SH-SY5Y (cell line): ENCODE measurements around the gene SNTB2.
A peak's percentile ranks its signal among the peaks of the same experiment; 100 is the strongest.

Experiments used
- GATA2 ChIP-seq: IDR thresholded peaks from 2 replicates; pipeline ENCODE4 v1.6.1; 2011; ENCODE audit warnings: mild to moderate bottlenecking, low read depth, low read length
- GATA3 ChIP-seq: IDR thresholded peaks from 2 replicates; pipeline ENCODE4 v1.6.1; 2011; ENCODE audit warnings: low read depth, mild to moderate bottlenecking, low read length, moderate library complexity

SNTB2 gene

GRCh38 chr16:69195369-69196029, 8.5 kb downstream of the SNTB2 start:
- TF ChIP-seq GATA2 (no peak), GATA3 (no peak)

DNA sequence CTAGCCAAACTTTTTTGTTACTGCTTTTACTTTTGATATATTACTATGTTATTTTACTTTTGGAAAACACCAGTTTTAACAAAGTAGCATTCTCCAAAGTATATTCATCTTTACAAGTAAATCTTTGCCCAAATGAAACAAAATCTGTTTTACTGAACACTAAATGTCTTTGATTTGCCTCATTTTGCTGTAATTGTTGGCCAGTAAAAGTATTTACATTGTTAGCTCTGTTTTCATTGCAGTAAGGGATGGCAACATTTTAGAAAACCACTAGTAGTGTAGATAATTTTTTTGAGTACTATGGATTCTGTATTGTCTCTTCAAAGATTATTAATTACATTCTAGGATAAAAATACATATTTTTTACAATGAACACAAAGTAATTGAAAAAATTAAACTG, 10.6 kb downstream of the SNTB2 start:
- TF ChIP-seq GATA2 (no peak), GATA3 (no peak)

GRCh38 chr16:69199382-69199781, 12.4 kb downstream of the SNTB2 start:
- peak; percentile 28; the same call in 1 of the 2 replicates for TF ChIP-seq GATA2
- no peak for TF ChIP-seq GATA3

DNA sequence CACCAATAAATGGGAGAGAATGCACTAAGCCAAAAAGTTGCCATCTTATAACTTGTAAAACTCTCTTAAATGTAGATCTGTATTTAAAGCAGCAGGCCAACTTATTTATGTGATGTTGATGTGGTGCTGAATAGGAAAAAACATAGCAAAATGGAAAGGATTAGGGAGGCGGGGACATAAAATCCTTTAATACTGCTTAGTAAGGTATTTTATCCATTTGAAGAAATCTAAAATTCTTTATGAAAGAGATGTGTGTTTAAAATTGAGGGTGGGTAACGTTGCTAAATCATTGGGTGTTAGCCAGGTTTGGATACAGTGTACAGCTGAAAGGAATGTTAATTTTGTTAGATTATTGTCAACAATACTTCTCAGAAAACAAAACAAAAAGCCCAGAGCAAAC, 14.3 kb downstream of the SNTB2 start:
- no peak for TF ChIP-seq GATA2
- TF ChIP-seq GATA3 = no peak

GRCh38 chr16:69201787-69202186, 14.8 kb downstream of the SNTB2 start:
- TF ChIP-seq GATA2 (no peak), GATA3 (no peak)

DNA sequence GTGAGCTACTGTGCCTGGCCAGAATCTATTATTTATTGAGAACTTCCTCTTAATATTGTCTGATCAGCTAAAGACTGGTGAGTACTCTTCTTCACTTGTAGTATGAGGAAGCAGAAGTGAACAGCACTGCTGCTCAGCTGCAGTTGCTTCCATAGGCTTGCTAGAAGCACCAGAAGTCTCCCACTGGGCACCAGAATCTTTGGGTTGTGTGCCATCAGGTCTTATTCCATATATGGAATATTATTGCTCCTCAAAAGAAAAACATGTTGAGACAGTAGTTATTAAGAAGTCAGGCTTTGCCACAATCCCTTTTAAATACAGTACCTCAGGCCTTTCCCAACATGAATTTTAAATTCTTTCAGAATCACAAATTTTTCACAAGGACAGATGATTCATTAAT, 17.2 kb downstream of the SNTB2 start:
- no peak for TF ChIP-seq GATA2
- TF ChIP-seq GATA3 = no peak

DNA sequence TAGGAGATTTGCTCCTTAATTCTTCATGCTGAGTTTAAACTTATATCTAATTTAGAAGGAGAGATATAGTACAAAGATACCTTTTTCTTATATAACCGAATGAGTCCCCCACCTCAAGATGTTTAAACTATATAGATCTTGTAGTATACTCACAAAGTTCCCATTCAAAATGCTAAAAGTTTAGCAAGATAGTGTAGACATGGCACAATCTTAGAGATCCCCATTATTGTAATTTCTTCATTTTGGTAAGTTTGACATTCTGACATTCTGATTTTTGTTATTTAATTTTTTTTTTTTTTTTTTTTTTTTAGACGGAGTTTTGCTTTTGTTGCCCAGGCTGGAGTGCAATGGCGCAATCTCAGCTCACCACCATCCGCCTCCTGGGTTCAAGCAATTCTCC, 22.8 kb downstream of the SNTB2 start:
- TF ChIP-seq GATA3 (no peak), GATA2 (no peak)

GRCh38 chr16:69217433-69217832, 30.5 kb downstream of the SNTB2 start:
- no peak for TF ChIP-seq GATA3
- peak; percentile 5; the same call in 1 of the 2 replicates for TF ChIP-seq GATA2

DNA sequence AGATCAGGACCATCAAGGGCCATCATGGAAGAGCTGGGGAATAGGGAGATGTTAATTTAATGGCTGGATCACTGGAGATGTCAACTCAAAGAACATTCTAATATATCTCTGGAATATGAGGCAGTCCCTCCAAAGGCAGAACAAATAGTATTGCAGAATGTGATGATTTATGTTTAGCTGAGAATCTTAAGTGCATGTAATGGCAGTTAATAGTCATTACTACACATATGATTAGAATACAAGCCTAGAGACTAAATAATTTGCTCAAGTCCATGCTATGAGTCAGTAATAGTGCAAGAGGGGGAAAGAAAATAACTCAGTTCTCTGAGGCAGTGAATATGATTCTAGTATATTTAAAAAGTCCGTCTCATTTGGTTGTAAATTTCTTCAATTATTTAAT, 32.3 kb downstream of the SNTB2 start:
- TF ChIP-seq GATA2 (no peak), GATA3 (no peak)

GRCh38 chr16:69223882-69224281, 36.9 kb downstream of the SNTB2 start:
- TF ChIP-seq GATA3 = no peak
- TF ChIP-seq GATA2 = no peak

DNA sequence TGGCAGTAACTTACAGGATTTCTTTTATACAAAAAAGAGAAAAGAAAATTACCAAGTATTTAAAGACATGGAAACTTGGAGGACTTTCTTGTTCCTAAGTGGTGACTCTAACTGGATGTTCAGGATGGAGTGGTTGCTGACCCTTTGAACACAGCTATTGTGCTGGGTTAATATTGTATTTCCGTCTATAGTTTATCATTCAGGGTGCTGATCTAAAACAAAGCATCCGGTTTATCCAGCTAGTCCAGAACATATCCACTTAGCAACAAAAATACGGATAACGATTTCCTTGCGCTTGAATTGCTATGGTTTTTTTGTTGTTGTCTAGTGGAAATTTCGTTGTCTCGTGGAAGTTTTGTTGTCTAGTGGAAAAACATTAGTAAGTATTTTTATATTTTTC, 38.2 kb downstream of the SNTB2 start:
- TF ChIP-seq GATA2 (no peak), GATA3 (no peak)

DNA sequence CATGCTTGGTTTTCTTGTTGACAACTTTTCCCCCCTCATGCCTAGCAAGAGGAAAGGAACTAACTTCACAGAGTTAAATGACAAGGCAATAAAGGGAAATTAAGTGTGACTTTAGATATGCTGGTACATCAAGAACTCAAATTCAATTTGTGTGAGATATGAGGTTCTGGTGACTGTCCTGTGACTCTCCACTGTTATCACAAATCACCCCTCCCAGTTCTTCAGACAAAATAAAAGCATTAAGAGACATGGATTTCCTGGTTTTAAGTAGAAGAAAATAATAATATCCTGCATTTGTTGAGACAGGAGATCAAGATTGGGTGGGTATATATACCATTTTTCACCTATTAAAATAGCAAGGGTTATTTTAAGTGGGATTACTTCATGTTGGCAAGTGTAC, 46.2 kb downstream of the SNTB2 start:
- TF ChIP-seq GATA3 (no peak), GATA2 (no peak)

- TF ChIP-seq GATA2 (no peak), GATA3 (no peak)
Measured at GRCh38 chr16:69234460-69234859, 47.5 kb downstream of the SNTB2 start.

DNA sequence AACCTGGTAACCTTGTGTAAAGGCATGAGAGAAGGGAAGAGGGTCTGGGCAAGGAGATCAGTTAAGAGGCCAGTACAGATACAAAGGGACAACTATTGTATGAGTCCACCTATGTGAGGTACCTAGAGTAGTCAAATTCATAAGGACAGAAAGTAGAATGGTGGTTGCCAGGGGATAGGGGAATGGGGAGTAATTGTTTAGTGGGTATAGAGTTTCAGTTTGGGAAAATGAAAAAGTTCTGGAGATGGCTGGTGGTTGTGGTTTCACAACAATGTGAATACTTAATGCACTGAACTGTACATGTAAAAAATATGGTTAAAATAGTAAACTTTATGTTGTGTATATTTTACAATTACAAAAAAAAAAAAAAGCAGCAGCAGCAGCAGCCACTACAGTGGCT, 49.4 kb downstream of the SNTB2 start:
- TF ChIP-seq GATA3 (no peak), GATA2 (no peak)

DNA sequence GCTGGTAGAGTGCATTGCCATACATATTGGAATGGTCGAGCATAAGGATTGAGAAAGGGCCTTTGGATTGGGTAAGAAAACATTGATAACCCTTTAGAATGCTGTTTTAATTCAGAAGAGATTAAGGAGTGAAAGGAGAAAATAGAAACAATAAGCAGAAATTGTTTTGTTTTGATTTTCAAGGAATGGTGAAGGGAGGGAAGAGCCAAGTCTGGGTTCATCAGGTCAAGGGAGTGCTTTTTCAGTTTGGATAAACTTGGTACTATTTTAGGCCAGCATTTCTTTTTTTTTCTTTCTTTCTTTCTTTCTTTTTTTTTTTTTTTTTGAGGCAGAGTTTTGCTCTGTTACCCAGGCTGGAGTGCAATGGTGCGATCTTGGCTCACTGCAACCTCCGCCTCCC, 50.3 kb downstream of the SNTB2 start:
- no peak for TF ChIP-seq GATA2
- no peak for TF ChIP-seq GATA3

DNA sequence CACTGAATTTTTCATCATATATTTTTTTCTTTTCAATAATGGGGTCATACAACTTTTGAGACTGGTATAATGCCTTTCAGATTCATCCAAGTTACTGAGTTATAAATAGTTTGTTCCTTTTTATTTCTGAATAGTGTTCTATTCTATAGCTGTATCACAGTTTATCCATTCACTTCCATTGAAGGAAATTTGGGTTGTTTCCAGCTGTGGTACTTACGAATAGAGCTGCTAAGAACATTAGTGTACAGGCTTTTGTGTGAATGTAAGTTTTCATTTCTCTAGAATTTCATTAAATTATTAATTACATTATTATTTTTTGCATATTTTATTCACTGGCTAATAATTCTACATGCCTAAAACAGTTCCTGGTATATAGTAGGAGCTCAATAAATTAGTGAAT, 52.9 kb downstream of the SNTB2 start:
- TF ChIP-seq GATA3 = no peak
- no peak for TF ChIP-seq GATA2
